A204.1 (cell line): Measurements from ENCODE around the gene TRIM52.
"Not testable (repeated sequence)": the region's sequence is repeated elsewhere in the genome, so short reads cannot be mapped to it uniquely, and the experiment has no call there.

Experiments
- FAIRE-seq: peaks from 2 replicates; lab custom pipeline; 2012; peaks lifted over from hg19 to GRCh38; lab: Jason Lieb, UNC

The TRIM52 gene

DNA sequence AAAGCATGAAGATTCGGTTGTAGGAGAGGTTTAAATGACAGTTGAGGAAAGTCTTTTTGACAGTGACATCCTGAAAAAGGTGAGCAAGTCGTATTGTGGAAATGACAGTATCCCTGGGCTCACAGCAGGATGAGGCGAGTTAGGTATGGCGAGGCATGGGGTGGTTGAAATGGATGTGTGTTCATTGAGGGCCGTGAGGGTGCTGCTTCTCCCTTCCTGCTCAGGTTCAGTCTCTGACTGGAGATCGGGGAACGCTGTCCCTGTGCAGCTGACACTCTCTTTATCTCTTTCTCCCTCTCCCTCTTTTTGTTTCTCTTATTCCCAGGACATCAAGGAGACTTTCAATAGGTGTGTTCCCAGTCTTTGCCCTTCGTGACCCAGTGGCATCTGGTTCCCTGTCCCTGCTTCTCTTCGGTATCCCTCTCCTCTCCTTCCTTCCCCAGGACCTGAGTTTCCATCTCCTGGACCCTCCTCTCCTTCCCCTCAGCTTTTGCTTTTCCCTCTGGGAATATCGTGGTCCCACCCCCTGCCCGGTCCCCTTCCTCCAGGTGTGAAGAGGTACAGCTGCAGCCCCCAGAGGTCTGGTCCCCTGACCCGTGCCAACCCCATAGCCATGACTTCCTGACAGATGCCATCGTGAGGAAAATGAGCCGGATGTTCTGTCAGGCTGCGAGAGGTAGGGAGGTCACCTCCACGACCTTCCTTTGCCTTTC, 27.7 kb downstream of the TRIM52 start:
- FAIRE-seq = no peak

DNA sequence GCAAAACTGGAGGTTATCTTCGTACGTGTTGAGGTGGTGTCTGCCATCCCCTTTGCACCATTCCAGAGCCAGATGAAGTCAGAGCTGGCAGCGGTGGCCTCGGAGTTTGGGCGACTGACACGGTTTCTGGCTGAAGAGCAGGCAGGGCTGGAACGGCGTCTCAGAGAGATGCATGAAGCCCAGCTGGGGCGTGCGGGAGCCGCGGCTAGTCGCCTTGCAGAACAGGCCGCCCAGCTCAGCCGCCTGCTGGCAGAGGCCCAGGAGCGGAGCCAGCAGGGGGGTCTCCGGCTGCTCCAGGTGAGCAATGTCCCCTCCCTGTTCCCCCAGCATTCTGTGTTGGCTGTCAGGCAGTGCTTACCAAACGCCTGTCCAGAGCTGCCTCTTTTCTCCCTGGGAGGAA, 28.4 kb downstream of the TRIM52 start:
- FAIRE-seq = no peak

DNA sequence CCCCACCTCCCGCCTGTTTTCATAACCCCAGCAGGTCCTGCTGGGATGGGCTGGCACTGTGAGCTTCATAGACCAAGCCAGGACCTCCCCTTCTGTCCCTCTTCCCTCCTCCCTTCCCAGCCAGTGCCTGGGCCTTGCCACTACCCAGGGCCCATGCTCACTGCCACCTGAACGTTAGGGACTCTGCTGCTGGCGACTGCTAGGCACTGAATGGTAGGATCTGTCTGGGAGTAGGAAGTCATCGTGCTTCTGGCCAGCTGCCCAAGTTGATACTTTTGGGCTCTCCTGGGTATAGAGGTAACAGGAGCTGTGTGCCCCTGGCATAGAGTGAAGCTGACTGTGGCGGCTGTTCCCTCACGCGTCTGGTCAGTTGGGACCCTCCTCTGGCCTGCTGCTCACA, 29.5 kb downstream of the TRIM52 start:
- no peak for FAIRE-seq

DNA sequence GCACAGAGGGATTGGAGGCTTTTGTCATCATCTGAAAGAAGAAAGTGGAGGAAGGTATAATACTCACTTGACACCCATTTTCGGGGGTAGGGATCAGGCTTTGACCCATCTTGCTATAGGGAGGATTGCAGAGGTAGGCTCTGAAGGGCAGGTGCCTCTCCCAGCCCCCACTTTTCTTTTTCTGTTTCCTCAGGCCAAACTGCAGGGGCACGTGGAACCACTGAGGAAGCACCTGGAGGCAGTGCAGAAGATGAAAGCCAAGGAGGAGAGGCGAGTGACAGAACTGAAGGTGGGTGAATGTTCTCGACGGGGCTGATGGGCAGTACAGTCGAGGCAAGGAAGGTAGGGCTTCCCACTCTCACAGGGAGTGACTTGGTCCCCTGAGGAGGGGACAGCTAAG, 30.4 kb downstream of the TRIM52 start:
- FAIRE-seq = no peak

DNA sequence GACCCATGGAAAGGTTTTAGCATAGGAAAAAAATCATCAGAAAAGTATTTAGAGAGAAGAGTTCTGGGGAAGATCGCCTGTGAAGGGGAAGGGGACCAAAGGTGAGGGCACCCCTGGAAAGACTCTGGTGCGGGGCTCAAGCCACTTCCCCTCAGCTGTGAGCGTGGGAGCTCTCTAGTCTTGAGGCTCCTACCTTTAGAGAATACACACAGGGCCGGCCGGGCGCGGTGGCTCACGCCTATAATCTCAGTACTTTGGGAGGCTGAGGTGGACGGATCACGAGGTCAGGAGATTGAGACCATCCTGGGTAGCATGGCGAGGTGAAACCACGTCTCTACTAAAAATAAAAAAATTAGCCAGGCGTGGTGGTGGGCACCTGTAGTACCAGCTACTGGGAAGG, 30.9 kb downstream of the TRIM52 start:
- FAIRE-seq = no peak

DNA sequence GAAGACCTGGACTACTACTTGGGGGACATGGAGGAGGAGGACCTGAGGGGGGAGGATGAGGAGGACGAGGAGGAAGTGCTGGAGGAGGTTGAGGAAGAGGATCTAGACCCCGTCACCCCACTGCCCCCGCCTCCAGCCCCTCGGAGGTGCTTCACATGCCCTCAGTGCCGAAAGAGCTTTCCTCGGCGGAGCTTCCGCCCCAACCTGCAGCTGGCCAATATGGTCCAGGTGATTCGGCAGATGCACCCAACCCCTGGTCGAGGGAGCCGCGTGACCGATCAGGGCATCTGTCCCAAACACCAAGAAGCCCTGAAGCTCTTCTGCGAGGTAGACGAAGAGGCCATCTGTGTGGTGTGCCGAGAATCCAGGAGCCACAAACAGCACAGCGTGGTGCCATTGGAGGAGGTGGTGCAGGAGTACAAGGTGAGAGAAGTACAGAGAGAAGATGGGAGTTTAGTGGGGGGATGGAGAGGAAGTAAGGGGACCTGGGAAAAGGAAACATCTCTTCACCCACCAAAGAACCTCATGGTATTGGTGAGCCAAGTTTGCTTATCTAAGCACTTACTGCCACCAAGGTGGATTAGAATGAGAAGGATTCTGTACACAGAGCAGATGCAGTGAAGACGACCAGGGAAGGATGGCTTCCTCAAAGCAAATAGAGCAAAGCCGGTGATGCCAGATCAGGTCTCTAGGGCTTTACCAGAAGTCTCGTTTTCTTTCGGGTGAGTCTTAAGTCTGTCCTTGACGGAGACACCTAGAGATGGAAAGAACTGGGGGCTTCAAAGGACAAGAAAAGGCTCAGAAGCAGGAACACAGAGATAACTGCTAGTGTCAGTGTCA, 36.3 kb downstream of the TRIM52 start:
- FAIRE-seq = no peak

DNA sequence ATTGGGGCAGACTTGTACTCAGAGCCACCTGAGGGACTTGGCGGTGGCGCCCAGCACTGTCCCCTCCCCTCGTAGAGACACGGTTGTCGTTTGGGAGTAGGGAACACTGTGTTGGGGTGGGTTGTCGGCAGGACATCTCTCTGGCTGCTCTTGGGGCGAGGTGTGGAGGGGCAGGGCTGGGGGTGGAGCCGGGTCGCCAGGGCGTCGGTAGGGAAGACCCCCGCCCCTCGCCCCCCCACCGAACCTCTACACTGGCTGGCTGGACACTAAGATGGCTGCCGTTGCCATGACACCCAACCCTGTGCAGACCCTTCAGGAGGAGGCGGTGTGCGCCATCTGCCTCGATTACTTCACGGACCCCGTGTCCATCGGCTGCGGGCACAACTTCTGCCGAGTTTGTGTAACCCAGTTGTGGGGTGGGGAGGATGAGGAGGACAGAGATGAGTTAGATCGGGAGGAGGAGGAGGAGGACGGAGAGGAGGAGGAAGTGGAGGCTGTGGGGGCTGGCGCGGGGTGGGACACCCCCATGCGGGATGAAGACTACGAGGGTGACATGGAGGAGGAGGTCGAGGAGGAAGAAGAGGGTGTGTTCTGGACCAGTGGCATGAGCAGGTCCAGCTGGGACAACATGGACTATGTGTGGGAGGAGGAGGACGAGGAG, 37.1 kb downstream of the TRIM52 start:
- no peak for FAIRE-seq

DNA sequence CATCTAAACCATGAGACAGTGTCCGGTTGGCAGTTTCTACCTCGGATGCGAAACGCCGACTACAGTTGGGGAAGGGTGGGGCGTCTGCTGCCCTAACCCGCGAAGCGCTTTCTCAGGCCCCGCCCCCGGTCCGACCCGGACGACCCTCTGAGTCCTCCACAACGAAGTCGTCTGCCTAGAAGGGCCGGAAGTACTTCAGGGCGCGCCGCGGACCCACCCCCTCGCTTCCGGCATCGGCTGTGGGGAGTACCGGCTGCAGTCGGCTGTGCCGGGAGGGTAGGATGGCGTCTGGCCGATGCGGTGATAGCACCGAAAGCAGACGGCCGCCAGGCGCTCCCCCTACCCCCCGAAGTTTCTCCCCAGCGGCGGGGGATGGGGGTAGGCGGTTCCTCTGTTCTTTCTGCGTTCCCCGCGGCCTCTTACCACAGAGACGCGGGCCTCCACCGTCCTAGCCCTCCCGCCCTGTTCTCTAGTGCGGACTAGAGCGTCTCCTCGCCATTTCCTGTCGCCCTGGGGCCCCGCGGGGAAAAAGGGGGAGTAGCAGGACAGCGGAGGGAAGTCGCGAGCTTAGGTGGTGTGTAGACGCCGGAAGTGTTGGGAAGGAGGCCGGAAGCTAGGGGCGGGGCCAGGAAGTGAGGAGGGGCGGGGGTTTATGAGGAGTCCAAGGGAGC, 37.8 kb downstream of the TRIM52 start, which contains the start of gene TRIM41:
Gene TRIM41, plus strand, starts transcription at position 224 of the 671 bp plus-strand sequence. CDS start 719 bp downstream, outside the sequence.
- peak; percentile 85 for FAIRE-seq

DNA sequence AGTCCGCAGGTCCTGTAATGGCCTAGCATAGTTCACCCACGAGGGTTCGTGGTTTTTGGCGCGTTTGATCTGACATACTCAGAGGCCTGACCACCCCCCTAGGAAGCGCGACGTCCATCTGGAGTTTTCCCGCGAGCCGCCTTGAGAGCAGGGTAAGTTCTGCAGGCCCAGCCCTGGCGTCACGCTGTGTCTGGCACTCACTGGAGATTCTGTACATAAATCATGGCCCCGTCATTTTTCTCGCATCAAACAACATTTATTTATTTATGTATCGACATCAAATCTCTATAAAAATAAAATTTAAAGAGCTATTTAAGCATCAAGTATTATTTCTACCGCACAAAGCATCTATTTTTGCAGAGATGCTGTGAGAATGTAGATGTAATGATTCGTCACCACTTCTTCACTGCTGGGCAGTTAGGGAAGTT, 38.3 kb downstream of the TRIM52 start:
- no peak for FAIRE-seq

DNA sequence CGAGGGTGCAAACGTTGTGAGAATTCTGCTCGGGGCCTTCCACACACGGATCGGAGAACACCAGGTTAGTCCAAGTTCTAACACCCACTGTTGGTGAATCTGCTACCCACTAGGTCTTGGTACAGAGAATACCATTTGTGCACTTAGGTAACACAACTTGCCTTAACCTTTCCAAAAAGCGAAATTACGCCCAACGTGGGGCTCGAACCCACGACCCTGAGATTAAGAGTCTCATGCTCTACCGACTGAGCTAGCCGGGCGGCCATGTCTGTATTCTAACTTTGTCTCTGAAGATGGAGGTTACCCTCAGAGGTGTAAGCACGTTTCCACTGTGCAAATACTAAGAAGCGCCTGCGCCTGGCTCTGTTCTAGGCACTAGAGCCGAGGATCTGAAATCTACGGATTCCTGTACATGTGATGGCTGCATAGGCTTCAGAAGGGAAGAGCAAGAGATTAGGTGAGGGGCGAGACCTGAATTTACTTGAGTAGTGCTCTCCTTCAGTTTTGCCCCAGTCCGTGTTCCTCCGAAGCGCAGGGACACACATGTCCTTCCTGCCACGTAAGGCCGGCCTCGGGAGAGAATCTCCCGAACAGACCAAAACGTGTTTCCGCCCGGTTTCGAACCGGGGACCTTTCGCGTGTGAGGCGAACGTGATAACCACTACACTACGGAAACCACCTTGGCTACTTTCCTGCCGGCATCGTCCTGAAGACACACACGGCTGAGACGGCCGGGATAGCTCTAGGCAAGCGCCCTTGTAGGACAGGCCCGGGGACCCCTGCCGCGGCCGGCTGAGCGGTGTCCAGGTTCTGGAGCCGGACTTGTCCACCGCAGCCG, 38.9 kb downstream of the TRIM52 start:
- FAIRE-seq = no peak

DNA sequence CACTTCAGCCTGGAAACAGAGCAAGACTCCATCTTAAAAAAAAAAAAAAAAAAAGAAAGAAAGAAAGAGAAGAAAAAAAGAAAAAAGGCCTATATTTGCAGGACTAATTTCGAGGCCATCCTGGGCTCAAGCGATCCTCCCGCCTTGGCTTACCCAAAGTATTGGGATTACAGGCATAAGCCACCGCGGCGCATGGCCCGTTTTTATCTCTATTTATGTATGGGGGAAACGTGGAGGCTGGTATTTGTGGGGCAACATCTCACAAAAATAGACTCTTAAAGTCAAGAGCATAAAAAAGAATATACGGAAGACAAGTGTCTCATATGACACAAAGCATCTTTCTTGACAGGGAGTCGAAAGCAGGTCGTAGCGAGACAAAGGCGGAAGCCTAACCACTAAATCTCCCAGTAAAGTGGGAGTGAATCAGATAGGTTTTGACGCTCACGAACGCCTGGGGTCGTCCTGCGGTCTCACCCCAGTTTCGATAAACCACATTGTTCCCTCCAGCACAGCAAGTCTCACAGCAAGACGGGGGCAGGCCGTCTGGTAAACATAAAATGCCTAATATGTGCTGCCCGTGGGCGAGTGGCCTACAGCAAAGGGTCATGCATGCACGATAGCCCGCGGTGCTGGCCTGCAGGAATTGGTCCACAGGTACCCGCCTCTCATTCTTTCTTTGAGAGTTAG, 39.7 kb downstream of the TRIM52 start:
- FAIRE-seq = no peak

DNA sequence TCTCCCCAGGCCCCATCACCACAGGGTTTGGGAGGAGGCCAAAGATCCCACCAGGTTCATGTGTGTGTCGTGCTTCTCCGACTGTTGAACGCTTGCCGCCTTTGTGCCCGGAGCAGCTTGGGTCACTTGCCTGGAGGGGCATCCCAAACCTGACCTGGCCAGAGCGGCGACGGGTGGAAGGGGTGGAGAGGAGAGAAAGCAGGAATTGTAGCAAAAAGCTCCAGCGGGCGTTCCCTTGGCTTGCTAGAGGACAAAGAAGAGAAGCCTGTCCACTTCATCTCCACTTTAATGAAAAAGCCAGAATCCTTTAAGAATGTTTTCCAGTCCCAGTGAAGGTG, 40.8 kb downstream of the TRIM52 start:
- FAIRE-seq = no peak

DNA sequence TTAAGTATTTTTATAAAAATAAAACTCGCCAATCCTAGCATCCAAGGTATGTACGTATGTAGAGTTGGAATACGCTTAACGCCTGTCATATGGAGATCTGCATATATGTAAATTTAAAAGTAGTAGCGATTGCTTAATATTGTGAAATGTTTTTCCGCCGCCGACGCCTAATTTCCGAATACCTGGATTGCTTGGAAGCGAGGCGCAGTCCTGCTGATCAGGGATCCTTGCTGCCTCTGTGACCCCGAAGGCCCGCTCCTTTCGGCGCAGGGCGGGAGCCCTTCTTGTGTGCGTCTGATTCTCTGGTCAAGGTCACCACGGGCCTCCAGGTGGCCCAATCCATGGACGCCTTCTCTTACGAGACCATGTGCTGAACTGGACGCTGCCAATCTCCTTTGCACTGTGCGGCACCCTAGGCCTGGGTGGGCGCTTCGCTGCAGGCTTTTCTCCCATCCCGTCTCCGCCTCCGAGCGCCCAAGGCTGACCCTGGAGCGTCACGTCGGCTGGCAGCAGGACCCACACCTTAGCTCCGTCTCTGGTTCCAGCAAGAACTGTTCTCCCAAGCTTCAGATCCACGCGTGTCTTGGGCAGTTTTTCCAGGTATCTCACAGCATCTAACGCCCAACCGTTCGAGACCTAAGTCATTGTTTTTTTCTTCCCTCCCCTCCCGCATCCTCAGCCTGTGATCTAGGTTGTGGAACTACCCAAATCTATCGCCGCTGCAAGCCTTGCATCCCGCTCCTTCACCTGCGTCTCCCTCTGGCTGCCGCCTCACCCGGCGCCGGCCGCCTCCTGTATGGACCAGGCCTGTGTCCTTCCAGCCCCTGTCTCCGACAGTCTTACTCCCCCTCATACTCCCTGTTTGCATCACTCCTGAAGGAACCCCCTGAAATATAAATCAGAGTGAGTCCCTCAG, 41.4 kb downstream of the TRIM52 start:
- no peak for FAIRE-seq

DNA sequence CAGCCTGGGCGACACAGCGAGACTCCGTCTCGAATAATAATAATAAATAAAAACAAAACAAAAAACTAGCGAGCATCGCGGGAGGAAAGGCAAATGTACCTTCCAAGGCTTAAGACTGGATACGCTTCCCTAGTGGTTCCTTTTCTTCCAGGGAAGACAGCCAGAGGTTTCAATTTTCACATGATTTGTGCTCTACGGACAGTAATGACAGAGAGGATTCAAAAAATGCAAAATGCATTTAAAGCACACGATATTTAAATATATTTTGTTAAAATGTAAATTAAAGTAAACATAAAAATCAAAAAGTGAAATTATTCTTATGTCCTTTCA, 42.2 kb downstream of the TRIM52 start:
- FAIRE-seq = no peak

DNA sequence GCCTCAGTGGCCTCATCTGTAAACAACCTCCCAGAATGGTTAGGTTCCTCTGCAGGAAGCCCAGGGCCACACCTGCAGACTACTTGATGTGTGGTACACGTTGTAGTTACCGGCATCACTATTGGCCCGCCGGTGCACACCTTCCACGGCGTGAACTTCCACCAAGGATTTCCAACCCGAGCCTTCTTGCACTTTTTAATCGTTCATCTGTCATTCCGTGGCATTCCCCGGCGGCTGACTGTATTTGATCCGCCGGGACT, 43.2 kb downstream of the TRIM52 start:
- FAIRE-seq = no peak

DNA sequence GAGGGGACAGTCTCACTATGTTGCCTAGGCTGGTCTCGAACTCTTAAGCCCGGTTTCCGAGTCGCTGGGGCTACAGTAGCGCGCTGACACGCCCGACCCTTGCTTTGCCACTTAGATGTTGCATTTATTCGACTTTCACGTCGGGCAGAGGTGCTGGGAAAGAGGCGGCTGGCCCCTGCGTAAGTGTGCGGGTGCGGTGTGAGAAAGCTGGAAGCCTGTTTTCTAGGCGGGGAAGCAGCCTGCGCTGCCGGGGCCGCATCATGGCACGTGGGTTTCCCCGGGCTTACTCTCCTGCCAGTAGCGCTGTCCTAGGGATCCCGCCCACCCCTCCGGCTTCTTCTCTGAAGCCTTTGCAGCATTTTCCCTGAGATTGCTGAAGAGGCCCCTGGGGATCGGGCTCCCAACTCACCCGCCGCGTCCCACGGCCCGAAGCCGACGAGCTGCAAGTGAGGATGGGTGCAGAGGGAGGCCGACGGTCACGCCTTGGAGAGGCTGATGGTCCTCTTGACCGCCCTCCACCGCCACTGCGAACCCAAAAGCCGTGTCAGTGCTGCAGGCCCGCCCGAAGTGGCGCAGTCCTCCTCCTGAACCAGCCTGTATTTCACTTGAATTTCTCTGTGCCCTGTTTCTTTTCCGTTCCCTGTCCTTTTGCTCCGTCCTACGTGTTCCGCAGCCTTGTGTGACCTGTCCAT, 43.7 kb downstream of the TRIM52 start:
- no peak for FAIRE-seq

DNA sequence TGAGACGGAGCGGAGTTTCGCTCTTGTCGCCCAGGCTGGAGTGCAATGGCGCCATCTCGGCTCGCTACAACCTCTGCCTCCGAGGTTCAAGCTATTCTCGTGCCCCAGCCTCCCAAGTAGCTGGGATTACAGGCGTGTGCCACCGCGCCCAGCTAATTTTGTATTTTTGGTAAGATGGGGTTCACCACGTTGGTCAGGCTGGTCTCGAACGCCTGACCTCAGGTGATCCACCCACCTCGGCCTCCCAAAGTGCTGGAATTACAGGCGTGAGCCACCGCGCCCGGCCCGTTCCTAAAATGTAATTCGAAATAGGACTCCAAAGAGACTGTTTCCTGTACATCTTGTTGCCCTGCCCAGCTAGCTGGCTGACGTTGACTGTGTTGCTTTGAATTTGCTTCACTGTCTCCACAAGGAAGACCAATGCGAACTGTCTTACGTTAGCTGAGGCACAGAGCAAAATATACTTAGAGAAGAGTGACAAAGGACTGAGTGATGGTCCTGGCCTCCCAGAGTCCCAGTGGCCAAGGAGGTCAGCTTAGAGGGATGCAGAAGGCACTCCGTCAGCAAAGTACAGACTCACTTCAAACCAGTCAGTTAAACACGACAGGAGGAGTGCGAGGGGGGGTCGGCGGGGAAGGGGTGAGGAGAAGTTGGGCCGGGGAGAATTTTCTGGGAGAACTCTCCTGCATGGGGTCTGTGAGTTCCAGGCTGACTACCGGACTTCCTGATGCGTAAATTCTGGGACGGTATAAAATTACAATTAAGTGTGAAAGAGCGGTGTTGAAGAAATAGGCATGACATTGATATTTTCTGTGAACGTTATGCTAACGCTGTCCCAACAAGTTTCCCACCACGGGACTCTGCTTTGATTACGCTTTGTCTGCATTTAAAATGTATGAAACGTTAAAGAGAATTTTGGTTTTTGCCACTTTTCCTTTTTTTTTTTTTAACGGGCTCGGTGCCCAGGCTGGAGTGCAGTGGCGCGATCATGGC, 44.6 kb downstream of the TRIM52 start:
- no peak for FAIRE-seq

DNA sequence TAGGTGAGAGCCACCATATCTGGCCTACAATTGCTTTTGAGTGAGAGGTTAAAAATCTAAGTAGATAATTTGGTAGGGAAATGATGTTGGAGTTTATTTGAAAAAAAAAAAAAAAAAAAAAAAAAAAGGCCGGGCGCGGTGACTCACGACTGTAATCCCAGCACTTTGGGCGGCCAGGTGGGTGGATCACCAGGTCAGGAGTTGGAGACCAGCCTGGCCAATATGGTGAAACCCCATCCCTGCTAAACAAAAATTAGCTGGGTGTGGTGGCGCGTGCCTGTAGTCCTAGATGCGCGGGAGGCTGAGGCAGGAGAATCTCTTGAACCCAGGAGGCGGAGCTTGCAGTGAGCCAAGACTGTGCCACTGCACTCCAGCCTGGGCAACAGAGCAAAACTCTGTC, 46.7 kb downstream of the TRIM52 start:
- not testable (repeated sequence) for FAIRE-seq

DNA sequence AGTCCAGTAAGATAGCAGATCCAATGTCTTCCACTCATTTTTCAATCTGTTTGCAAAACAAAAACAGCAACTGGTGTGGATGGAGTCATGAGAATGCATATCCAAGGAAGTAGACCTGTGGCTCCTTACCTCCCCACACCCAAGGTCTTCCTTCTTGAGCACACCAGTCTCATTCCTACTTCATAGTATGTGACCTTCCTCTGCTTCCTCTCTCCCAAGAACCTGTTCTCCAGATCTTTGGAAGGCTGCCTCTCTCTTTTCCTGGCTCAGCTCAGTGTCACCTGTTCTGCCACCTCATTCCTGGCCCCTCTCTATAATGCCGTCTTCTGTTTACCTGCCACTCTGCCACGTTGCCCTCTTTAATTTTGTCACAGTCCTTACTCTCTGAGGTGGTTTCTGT, 48.0 kb downstream of the TRIM52 start:
- FAIRE-seq = no peak
